Activated CD8-positive, alpha-beta T cell treated with anti-CD3 and anti-CD28 coated beads, Interleukin-2, amount 10 ng/mL, durations not matched to agents 7 days and 5 days (primary cell): Measurements from ENCODE around the gene S100A7A. TPM values are rescaled to one million over a fixed set of nuclear protein-coding genes. Genes with fewer than 3 reads are reported as not detected.
"Not testable (repeated sequence)": the region's sequence is repeated elsewhere in the genome, so short reads cannot be mapped to it uniquely, and the experiment has no call there.

Source experiments
- ATAC-seq: fragments of 150-1000 bp; cut with Tn5 transposase; one replicate; pipeline ENCODE4 v1.10.0; 2021; ENCODE audit warnings: moderate library complexity
- CTCF ChIA-PET: fragments of 350-600 bp; sonication (Branson Sonifier 250); formaldehyde crosslinking; loops from one replicate; lab custom pipeline; 2021; ENCODE audit warnings: antibody characterized with exemption; lab: Charles Lee
- POLR2A ChIA-PET: fragments of 350-600 bp; sonication (Branson Sonifier 250); formaldehyde crosslinking; loops from one replicate; lab custom pipeline; 2021; ENCODE audit warnings: antibody characterized with exemption; lab: Charles Lee
- DNase-seq: peaks from one replicate; pipeline ENCODE4 v3.0.0-alpha.2; 2020
- H3K27ac Mint-ChIP-seq: one replicate; pipeline ENCODE4 v1.8.0; 2021; ENCODE audit warnings: mild to moderate bottlenecking, mixed read lengths
- H3K27me3 Mint-ChIP-seq: one replicate; pipeline ENCODE4 v1.8.0; 2021; ENCODE audit warnings: low read depth, mixed read lengths
- H3K36me3 Mint-ChIP-seq: one replicate; pipeline ENCODE4 v1.8.0; 2021; ENCODE audit warnings: low read depth, mixed read lengths
- H3K4me1 Mint-ChIP-seq: one replicate; pipeline ENCODE4 v1.8.0; 2021; ENCODE audit warnings: low read depth, mixed read lengths
- H3K4me3 Mint-ChIP-seq: one replicate; pipeline ENCODE4 v1.8.0; 2021; ENCODE audit warnings: mild to moderate bottlenecking, mixed read lengths
- H3K9me3 Mint-ChIP-seq: one replicate; pipeline ENCODE4 v1.8.0; 2022; ENCODE audit warnings: mixed read lengths; ENCODE audit not compliant: insufficient read depth
- total RNA-seq, 2 experiments: library from RNA; stranded (reverse); gene quantifications; one replicate each; pipeline ENCODE4 v1.2.3, GENCODE V29; 2021

S100A7A gene
- total RNA-seq, 2 experiments from 2014 or later = not detected

DNA sequence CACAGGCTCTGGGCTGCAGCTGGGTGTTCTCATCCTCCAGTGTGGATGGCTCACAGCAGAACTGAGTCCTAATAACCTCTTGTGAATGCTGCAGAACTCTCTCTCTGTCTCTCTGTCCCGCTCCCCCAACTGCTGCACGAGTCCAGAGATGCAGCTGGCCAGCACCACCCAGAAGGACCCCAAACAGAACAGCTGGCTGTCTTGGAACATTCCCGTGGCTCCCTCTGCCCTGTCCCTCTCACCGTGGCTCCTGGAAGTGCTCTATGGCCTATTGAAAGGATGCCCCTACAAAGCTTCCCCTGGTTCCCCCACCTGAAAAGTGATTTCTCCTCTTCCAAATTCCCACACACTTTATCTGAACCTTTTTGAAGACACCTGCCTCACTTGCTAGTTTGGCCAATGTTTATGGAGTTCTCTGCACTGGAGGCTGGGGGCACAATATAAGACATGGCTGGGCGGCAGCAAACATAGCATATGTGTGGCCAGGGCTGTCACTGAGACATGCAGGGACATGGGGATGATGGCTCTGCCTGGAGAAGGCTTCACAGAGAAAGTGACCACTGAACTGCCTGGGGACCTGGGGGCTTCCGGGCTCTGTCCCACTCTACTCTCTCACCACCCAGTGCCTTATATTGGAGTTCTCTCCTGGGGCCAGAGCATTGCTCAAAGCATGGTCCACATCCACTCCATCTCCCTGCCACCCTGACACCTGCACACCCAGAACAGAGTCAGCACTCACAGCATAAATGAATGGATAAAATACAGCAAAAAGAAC, 10.3 kb upstream of the S100A7A start:
- H3K9me3 Mint-ChIP-seq, H3K27ac Mint-ChIP-seq, ATAC-seq, H3K36me3 Mint-ChIP-seq, H3K4me3 Mint-ChIP-seq, H3K4me1 Mint-ChIP-seq, DNase-seq, POLR2A ChIA-PET: not testable (repeated sequence)
- CTCF ChIA-PET = interaction anchor here (0.6 to 2.7 kb wide), 3 partner anchors 51 to 89 kb away, joined by 3 to 7 read pairs (median 5); no protein-coding TSS in a partner anchor
- peaks cover 18% of the 10 kb centered on the region for H3K27me3 Mint-ChIP-seq

DNA sequence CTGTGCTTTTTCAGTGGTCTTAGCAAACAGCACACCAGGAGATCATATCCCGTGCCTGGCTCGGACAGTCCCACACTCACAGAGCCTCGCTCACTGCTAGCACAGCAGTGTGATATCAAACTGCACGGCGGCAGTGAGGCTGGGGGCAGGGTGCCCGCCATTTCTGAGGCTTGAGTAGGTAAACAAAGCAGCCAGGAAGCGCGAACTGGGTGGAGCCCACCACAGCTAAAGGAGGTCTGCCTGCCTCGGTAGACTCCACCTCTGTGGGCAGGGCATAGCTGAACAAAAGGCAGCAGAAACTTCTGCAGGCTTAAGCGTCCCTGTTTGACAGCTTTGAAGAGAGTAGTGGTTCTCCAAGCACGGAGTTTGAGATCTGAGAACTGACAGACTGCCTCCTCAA, 9.0 kb upstream of the S100A7A start:
- H3K4me3 Mint-ChIP-seq = not testable (repeated sequence)
- CTCF ChIA-PET = interaction anchor here (0.9 to 2.7 kb wide), 3 partner anchors 51 to 88 kb away, joined by 3 to 7 read pairs (median 5); no protein-coding TSS in a partner anchor
- peak; percentile 33 for DNase-seq

DNA sequence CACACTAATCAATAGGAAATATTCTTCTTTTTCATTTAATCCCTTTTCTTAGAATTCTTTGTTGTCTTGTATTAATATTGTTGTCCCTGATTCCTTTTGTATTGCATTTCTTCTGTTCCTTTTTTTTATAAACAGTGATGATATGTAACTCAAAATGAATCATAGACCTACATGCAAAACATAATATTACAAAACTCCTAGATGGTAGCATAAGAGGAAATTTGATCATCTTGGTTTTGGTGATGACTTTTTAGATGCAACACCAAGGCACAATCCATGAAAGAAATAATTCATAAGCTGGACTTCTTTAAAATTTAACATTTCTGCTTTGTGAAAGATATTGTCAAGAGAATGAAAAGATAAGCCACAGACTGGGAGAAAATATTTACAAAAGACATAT, 2.4 kb upstream of the S100A7A start:
- POLR2A ChIA-PET, H3K9me3 Mint-ChIP-seq, H3K27ac Mint-ChIP-seq, DNase-seq, H3K4me3 Mint-ChIP-seq, H3K36me3 Mint-ChIP-seq, ATAC-seq, H3K4me1 Mint-ChIP-seq, CTCF ChIA-PET: not testable (repeated sequence)
- H3K27me3 Mint-ChIP-seq = peaks cover 10% of the 10 kb centered on the region

More for the DNA sequence above, 9.0 kb upstream of the S100A7A start:
- peaks cover 18% of the 10 kb centered on the region for H3K27me3 Mint-ChIP-seq
- POLR2A ChIA-PET, H3K27ac Mint-ChIP-seq, H3K4me1 Mint-ChIP-seq, H3K36me3 Mint-ChIP-seq, ATAC-seq, H3K9me3 Mint-ChIP-seq: not testable (repeated sequence)

DNA sequence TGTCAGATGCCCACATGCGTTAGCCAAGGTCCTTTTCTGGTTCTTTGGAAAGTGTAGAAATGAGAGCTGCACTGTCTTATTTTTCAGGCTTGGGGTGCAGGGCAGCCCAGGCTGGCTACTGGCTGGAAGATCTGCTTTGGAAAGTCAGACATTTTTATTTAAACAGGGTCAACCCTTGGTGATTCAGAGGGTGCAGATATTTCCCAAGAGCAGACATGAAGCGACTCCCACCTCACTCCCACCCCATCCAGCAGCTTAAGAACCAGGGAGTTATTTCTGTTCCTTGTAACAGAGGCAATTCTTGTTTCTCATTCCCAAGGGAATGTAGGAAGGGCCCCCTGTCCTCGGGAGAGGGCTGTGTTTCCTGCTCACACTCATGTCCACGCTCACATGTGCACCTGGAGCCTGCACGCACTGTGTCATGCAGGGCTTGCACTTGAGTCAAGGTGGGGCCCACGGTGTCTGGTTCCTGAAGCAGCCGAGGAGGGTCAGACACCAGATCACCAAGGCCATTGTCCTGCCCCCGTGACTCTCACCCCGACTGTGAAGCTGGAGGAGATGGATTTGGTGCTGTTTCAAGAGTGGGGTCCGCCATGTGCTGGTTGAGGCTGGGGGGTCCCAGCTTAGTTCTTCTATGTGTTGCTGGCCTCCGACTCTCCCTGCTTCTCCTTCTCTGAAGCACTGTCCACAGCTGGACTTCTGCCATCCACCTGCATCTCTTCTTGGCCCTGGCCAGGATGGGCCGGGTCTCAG, 992 bp downstream of the S100A7A start:
- H3K27me3 Mint-ChIP-seq = no peaks in the 10 kb centered on the region
- ChIA-PET POLR2A (no interaction called here), CTCF (no interaction called here)
- H3K9me3 Mint-ChIP-seq = no peaks in the 10 kb centered on the region
- no peaks in the 10 kb centered on the region for H3K4me1 Mint-ChIP-seq
- H3K4me3 Mint-ChIP-seq = no peak overlapping the region
- DNase-seq (no peak), ATAC-seq (no peak)
- H3K27ac Mint-ChIP-seq = no peak overlapping the region
- no peaks in the 10 kb centered on the region for H3K36me3 Mint-ChIP-seq

DNA sequence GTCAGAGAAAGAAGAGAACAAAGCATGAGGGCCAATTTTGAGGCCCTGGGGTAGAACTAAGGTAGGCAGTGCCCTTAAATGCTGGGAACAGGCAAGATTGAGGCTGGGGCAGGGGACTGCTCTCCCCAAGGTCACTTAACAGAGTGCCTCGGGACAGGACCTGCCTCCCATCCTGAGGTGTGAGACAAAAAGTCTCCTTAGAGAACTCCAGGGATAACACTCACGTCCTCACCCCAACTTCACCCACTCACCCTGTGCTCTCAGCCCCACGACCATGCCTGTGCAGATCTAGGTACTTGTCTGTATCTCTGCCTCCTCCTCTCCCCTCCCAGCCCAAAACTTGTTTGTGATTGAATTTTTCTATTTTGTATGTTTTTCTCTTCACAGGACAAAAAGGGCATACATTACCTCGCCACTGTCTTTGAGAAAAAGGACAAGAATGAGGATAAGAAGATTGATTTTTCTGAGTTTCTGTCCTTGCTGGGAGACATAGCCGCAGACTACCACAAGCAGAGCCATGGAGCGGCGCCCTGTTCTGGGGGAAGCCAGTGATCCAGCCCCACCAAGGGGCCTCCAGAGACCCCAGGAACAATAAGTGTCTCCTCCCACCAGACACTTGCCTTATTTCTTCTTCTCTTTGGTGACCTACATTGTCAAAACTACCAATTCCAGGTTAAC, 2.6 kb downstream of the S100A7A start:
- POLR2A ChIA-PET, H3K4me3 Mint-ChIP-seq, H3K27ac Mint-ChIP-seq, DNase-seq, ATAC-seq, H3K9me3 Mint-ChIP-seq, H3K36me3 Mint-ChIP-seq, CTCF ChIA-PET, H3K27me3 Mint-ChIP-seq, H3K4me1 Mint-ChIP-seq: not testable (repeated sequence)

DNA sequence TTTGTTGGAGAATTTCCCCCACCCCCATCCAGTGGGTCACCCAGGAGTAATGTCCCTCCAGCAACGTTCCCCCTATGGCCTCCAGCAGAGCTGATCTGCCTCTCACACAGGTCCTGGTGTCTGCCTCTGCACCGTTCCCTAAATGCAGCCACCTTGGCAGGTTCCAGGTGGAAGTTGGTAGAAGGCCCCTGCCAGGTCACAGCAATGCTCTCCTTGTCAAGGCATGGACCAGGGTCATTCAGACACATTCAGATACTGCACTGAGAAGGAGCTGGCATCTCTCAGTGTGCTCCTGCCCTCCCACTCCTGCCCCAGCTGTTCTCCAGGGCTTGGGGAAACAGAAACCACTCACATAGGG, 3.1 kb downstream of the S100A7A start:
- DNase-seq, H3K4me3 Mint-ChIP-seq, H3K4me1 Mint-ChIP-seq, H3K27ac Mint-ChIP-seq, H3K36me3 Mint-ChIP-seq, ATAC-seq, CTCF ChIA-PET, H3K27me3 Mint-ChIP-seq, POLR2A ChIA-PET, H3K9me3 Mint-ChIP-seq: not testable (repeated sequence)

DNA sequence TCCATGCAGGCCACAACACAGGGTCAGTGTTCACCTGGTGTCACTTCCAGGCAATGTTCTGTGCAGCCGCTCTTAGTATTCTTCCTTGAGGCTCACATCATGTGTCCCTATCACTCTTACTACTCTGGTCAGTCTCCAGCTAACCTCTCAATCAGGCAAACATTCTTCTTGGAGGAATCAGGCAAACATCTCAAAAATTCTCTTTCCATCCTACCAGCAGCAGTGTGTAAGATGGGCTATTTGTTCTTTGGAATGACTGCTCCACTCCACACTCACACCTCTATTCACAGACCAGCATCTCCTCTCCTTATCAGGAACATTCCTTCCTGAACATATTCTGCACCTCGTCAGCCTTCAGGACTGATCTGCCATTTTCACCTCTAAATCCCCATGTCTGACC, 4.0 kb downstream of the S100A7A start:
- peaks cover 3% of the 10 kb centered on the region for H3K27me3 Mint-ChIP-seq
- CTCF ChIA-PET = no interaction called here
- no peak overlapping the region for H3K27ac Mint-ChIP-seq

DNA sequence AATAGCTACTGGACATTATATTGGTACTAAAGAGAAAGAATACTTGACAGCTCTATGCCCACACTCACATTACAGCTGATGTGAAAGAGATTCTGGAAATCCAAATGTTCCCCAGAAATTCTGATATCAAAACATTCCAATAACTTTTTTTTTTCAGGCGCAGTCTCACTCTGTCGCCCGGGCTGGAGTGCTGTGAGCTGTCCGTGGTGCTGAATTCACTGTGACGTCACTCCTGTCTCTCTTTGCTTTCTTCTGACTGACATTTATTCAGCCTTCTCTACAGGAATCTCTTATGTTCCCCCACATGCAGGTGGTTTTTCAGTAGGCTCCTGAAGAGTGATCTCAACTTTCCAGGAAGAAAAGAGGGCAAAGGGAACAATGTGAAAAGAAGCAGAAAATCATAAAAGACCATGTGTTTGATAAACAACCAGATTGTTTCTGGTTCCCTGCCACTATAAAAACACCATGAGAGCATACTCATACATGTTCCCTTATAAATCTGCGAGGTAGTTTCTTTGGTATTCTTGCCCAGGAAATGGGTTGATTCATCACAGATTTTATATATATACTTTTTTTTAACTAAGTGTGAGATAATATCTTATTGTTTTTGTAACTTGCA, 6.2 kb downstream of the S100A7A start:
- Mint-ChIP-seq H3K9me3 (no peaks in the 10 kb centered on the region), H3K27ac (no peak overlapping the region), H3K4me3 (no peak overlapping the region), H3K36me3 (no peaks in the 10 kb centered on the region), H3K27me3 (peaks cover 3% of the 10 kb centered on the region), H3K4me1 (no peaks in the 10 kb centered on the region)
- peak; percentile 47 for ATAC-seq
- CTCF ChIA-PET = interaction anchor here (0.8 to 1.2 kb wide), 2 partner anchors 18 to 70 kb away, joined by 3 to 4 read pairs; no protein-coding TSS in a partner anchor
- peak; percentile 79 for DNase-seq
- POLR2A ChIA-PET = no interaction called here

More for the DNA sequence above, 4.0 kb downstream of the S100A7A start:
- POLR2A ChIA-PET = no interaction called here
- ATAC-seq = no peak
- DNase-seq = no peak
- no peaks in the 10 kb centered on the region for H3K9me3 Mint-ChIP-seq
- no peaks in the 10 kb centered on the region for H3K36me3 Mint-ChIP-seq
- H3K4me1 Mint-ChIP-seq = no peaks in the 10 kb centered on the region
- H3K4me3 Mint-ChIP-seq = no peak overlapping the region

DNA sequence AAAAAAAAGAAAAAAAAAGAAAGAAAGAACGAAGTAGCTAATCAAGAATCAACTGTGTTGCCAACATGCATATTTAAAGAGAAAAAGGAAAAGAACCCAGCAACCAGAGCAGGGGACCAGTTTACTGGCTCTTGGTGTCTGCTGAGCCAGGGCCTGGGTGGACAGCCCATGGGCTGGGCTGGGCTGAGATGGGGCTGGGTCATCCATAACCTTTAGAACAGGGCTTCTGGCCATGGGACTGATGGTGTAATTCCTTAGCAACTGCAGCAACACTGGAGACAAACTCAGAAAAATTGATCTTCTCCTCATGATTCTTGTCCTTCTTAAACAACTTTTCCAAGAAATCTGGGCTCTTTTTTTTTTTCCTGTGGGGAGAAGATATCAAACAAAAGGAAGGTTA, 10.5 kb downstream of the S100A7A start:
- no peaks in the 10 kb centered on the region for H3K4me1 Mint-ChIP-seq
- H3K27me3 Mint-ChIP-seq = peaks cover 3% of the 10 kb centered on the region
- ChIA-PET CTCF (no interaction called here), POLR2A (no interaction called here)
- ATAC-seq (no peak), DNase-seq (no peak)
- no peaks in the 10 kb centered on the region for H3K36me3 Mint-ChIP-seq
- H3K27ac Mint-ChIP-seq = no peak overlapping the region
- H3K4me3 Mint-ChIP-seq = no peak overlapping the region
- H3K9me3 Mint-ChIP-seq = no peaks in the 10 kb centered on the region

DNA sequence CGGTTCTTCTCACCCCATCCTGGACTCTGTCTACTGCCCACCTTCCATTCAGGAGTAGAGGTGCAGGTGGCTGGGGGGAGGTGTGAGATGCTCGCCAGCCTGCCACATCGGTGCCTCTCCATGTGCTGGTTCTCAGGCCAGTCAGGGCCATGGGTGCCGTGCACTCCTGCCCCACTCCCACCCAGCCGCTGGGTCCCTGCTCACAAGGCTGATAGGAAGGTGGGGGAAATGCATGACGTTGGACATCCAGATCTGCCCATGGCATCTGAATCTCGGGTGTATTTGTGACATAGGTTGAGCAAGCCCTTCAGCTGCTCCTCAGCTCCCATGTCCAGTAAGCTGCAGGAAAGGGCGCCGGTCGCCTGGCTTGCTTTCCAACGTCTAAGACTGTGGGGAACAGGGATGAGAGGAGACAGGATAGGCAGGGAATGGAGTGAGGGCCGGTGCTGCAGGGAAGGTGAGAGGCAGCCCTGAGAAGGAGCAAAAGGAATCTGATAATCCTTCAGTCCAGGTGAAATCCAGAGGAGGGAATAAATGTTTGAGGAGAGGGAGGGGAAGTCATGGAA, 11.8 kb downstream of the S100A7A start:
- Mint-ChIP-seq H3K27ac (no peak overlapping the region), H3K4me3 (no peak overlapping the region), H3K36me3 (no peaks in the 10 kb centered on the region), H3K4me1 (no peaks in the 10 kb centered on the region), H3K9me3 (no peaks in the 10 kb centered on the region), H3K27me3 (peaks cover 3% of the 10 kb centered on the region)
- ChIA-PET POLR2A (no interaction called here), CTCF (no interaction called here)
- DNase-seq (no peak), ATAC-seq (no peak)

DNA sequence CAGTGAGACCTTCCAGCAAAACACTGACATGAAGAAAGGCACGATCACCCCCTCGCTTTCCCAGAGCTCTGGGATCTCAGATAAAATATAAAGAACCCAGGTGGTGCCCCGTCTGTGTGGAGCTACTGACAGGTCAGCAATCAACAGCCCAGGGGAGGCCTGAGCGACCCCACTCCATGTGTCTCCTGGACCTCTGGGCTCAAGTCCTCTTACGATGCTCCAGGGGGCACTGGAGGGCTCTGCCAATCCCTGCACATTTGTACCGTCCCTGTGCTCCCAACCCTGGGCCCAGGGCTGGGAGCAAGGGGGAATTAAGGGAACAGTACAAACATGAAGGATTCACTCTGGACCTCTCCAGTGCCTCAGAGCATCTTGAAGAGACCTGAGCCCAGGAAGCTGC, 12.5 kb downstream of the S100A7A start:
- Mint-ChIP-seq H3K9me3 (no peaks in the 10 kb centered on the region), H3K4me3 (no peak overlapping the region), H3K27ac (no peak overlapping the region), H3K4me1 (no peaks in the 10 kb centered on the region), H3K27me3 (peaks cover 3% of the 10 kb centered on the region), H3K36me3 (no peaks in the 10 kb centered on the region)
- ChIA-PET CTCF (no interaction called here), POLR2A (no interaction called here)
- DNase-seq (no peak), ATAC-seq (no peak)
